Measurements from ENCODE around the gene ID2. TPM values are rescaled to one million over a fixed set of nuclear protein-coding genes. Genes with fewer than 3 reads are reported as not detected.

ID2 gene
- total and polyA plus RNA-seq, 2 of the 13 experiments (the other 11 are each of a cell fraction or from before 2014, with no cell fraction given), result 214 to 719 TPM

DNA sequence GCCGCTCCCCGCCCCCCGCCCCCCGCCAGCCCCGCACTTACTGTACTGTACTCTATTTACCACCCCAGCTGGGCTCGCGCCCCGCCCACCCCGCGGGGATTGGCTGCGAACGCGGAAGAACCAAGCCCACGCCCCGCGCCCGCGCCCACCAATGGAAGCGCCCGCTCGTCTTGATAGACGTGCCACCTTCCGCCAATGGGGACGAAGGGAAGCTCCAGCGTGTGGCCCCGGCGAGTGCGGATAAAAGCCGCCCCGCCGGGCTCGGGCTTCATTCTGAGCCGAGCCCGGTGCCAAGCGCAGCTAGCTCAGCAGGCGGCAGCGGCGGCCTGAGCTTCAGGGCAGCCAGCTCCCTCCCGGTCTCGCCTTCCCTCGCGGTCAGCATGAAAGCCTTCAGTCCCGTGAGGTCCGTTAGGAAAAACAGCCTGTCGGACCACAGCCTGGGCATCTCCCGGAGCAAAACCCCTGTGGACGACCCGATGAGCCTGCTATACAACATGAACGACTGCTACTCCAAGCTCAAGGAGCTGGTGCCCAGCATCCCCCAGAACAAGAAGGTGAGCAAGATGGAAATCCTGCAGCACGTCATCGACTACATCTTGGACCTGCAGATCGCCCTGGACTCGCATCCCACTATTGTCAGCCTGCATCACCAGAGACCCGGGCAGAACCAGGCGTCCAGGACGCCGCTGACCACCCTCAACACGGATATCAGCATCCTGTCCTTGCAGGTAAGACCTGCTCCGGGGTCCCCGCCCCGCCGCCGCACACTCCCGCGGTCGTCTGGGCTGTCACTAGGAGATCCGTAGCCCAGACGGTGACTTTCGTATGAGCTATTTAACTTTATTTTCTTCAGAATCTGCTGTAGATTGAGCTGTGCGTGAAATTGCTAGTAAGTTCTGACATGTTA lies at the start of gene ID2 (continued):
- TF ChIP-seq PAX8 (CRISPR knock-in tag; IDR thresholded peaks at IDR 0.05; ENCODE audit: borderline replicate concordance), result 0 out of 2 replicates have a peak, but pooled peaks have one; percentile 67
- peak; percentile 98; the same call in 1 of the 2 replicates for TF ChIP-seq ZFP82 (CRISPR knock-in tag; IDR thresholded peaks at IDR 0.05; ENCODE audit: borderline replicate concordance)
- TF ChIP-seq, protein P1, sequence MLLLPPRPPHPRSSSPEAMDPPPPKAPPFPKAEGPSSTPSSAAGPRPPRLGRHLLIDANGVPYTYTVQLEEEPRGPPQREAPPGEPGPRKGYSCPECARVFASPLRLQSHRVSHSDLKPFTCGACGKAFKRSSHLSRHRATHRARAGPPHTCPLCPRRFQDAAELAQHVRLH (CRISPR knock-in tag; IDR thresholded peaks at IDR 0.05; ENCODE audit: borderline replicate concordance, low read depth), result peak; percentile 98
- TF ChIP-seq CBX5 (CRISPR knock-in tag; IDR thresholded peaks at IDR 0.05; ENCODE audit: borderline replicate concordance), result peak; percentile 98
- peak; percentile 89 for TF ChIP-seq ZNF205 (CRISPR knock-in tag; IDR thresholded peaks at IDR 0.05)
- TF ChIP-seq, protein P2, sequence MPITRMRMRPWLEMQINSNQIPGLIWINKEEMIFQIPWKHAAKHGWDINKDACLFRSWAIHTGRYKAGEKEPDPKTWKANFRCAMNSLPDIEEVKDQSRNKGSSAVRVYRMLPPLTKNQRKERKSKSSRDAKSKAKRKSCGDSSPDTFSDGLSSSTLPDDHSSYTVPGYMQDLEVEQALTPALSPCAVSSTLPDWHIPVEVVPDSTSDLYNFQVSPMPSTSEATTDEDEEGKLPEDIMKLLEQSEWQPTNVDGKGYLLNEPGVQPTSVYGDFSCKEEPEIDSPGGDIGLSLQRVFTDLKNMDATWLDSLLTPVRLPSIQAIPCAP (CRISPR knock-in tag; IDR thresholded peaks at IDR 0.05; ENCODE audit: low read depth), result no peak
- peak; percentile 88 for TF ChIP-seq ZC3H13 (CRISPR knock-in tag; IDR thresholded peaks at IDR 0.05)
- TF ChIP-seq MED8 (CRISPR knock-in tag; IDR thresholded peaks at IDR 0.05; ENCODE audit: insufficient replicate concordance), result peak; percentile 96
- TF ChIP-seq RARG (CRISPR knock-in tag; IDR thresholded peaks at IDR 0.05; ENCODE audit: low read depth), result no peak
- 0 out of 2 replicates have a peak, but pooled peaks have one; percentile 63 for TF ChIP-seq ZNF672 (CRISPR knock-in tag; IDR thresholded peaks at IDR 0.05)
- TF ChIP-seq AHR (CRISPR knock-in tag; IDR thresholded peaks at IDR 0.05), result peak; percentile 98
- no peak for TF ChIP-seq RCOR2 (CRISPR knock-in tag; IDR thresholded peaks at IDR 0.05)
- peak; percentile 72 for TF ChIP-seq ATF3 (CRISPR knock-in tag; IDR thresholded peaks at IDR 0.05)
- TF ChIP-seq ZNF563 (CRISPR knock-in tag; IDR thresholded peaks at IDR 0.05), result peak; percentile 98
- peak; percentile 75; the same call in 1 of the 2 replicates for TF ChIP-seq ZNF557 (CRISPR knock-in tag; IDR thresholded peaks at IDR 0.05)
- peak; percentile 83 for TF ChIP-seq ZNF12 (CRISPR knock-in tag; IDR thresholded peaks at IDR 0.05)
- peak; percentile 83; the same call in 1 of the 2 replicates for TF ChIP-seq DNMT1 (CRISPR knock-in tag; IDR thresholded peaks at IDR 0.05)
- TF ChIP-seq NR2C2 (CRISPR knock-in tag; IDR thresholded peaks at IDR 0.05; ENCODE audit: borderline replicate concordance), result 0 out of 2 replicates have a peak, but pooled peaks have one; percentile 35
- peak; percentile 91; the same call in 2 of the 3 replicates for TF ChIP-seq MXI1 (IDR thresholded peaks at IDR 0.05; ENCODE audit: borderline replicate concordance, low read depth, low read length)
- TF ChIP-seq TP53 (CRISPR knock-in tag; conservative IDR thresholded peaks at IDR 0.05), result peak; percentile 75; the same call in 1 of the 2 replicates
- TF ChIP-seq ZNF383 (CRISPR knock-in tag; IDR thresholded peaks at IDR 0.05; ENCODE audit: borderline replicate concordance), result 0 out of 2 replicates have a peak, but pooled peaks have one; percentile 81
- TF ChIP-seq, protein P3, sequence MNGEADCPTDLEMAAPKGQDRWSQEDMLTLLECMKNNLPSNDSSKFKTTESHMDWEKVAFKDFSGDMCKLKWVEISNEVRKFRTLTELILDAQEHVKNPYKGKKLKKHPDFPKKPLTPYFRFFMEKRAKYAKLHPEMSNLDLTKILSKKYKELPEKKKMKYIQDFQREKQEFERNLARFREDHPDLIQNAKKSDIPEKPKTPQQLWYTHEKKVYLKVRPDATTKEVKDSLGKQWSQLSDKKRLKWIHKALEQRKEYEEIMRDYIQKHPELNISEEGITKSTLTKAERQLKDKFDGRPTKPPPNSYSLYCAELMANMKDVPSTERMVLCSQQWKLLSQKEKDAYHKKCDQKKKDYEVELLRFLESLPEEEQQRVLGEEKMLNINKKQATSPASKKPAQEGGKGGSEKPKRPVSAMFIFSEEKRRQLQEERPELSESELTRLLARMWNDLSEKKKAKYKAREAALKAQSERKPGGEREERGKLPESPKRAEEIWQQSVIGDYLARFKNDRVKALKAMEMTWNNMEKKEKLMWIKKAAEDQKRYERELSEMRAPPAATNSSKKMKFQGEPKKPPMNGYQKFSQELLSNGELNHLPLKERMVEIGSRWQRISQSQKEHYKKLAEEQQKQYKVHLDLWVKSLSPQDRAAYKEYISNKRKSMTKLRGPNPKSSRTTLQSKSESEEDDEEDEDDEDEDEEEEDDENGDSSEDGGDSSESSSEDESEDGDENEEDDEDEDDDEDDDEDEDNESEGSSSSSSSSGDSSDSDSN (CRISPR knock-in tag; IDR thresholded peaks at IDR 0.05), result peak; percentile 95
- no peak for TF ChIP-seq PLRG1 (conservative IDR thresholded peaks at IDR 0.05)
- TF ChIP-seq FOXO1 (CRISPR knock-in tag; IDR thresholded peaks at IDR 0.05), result peak; percentile 90
- TF ChIP-seq PAF1 (CRISPR knock-in tag; IDR thresholded peaks at IDR 0.05), result no peak

Measured in HepG2 (cell line).